ENCODE data around the gene TCP11L1. TPM values are rescaled to one million over a fixed set of nuclear protein-coding genes. Genes with fewer than 3 reads are reported as not detected.
A peak's percentile ranks its signal among the peaks of the same experiment; 100 is the strongest.

The TCP11L1 gene
- total RNA-seq, 1 experiment from 2014 or later = 15.2 TPM

- H3K9me3 ChIP-seq (ENCODE audit: low read length) = no peaks in the 10 kb centered on the region
- no peaks in the 10 kb centered on the region for H3K27me3 ChIP-seq (ENCODE audit: low read length)
- no peaks in the 10 kb centered on the region for H3K36me3 ChIP-seq (ENCODE audit: low read depth, low read length)
- no peaks in the 10 kb centered on the region for H3F3A ChIP-seq (ENCODE audit: low read length, unreplicated experiment)
- no peaks in the 10 kb centered on the region for H4K20me1 ChIP-seq (ENCODE audit: low read length)
- no peak overlapping the region for H3K4me2 ChIP-seq (ENCODE audit: low read length)
- intact Hi-C loops (cut with micrococcal nuclease) = no loop called here
- no peak overlapping the region for H3K9ac ChIP-seq (ENCODE audit: low read length)
- H3K4me3 ChIP-seq (ENCODE audit: low read length) = no peak overlapping the region
- ChIA-PET POLR2A (ENCODE audit: unreplicated experiment) (no interaction called here), CTCF (no interaction called here)
- H3K27ac ChIP-seq (ENCODE audit: low read length) = no peak overlapping the region
- ATAC-seq = no peak
- H3K79me2 ChIP-seq (ENCODE audit: low read length) = no peaks in the 10 kb centered on the region
- H2AFZ ChIP-seq (ENCODE audit: low read length) = no peak overlapping the region
- DNase-seq = no peak
- TF ChIP-seq EZH2 (IDR thresholded peaks at IDR 0.05; ENCODE audit: low read length, unreplicated experiment) (no peak), CTCF (conservative IDR thresholded peaks at IDR 0.05; ENCODE audit: low read depth, low read length) (no peak), EZH2phosphoT487 (IDR thresholded peaks at IDR 0.05; ENCODE audit: borderline replicate concordance, low read length) (no peak)
- BruUV-seq (replicated peaks) = no TSS peak
- H3K9me2 ChIP-seq (replicated peaks; ENCODE audit: low read length) = no peaks in the 10 kb centered on the region
- H3K4me1 ChIP-seq (ENCODE audit: insufficient read depth, low read length) = peaks cover 10% of the 10 kb centered on the region; the same call in 1 of the 2 replicates
These were observed 20.5 kb upstream of the TCP11L1 start for GRCh38 chr11:33018840-33019239.

DNA sequence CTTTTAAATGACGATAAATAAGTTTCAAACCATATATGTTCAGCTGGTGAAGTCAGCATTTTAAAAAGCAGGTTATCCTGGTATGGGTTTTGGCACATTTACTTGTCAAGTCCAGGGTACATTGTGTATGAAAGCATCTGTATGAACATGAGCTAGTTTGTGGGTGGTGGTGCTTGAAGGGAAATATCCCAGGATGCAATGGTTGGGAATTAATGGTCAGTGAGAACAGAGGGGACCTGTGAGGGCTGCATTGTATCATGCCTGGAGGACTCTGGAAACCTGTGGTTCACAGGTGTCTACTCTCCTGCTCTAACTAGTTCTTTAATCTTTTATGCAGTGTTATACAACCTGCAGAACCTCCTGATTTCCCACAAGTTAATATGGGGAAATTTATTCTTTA, 17.9 kb upstream of the TCP11L1 start:
- ATAC-seq (peak; percentile 22; the same call in 1 of the 2 replicates), DNase-seq (no peak)
- Histone ChIP-seq H4K20me1 (ENCODE audit: low read length) (no peaks in the 10 kb centered on the region), H3K4me2 (ENCODE audit: low read length) (no peak overlapping the region), H3F3A (ENCODE audit: low read length, unreplicated experiment) (no peaks in the 10 kb centered on the region), H3K36me3 (ENCODE audit: low read depth, low read length) (no peaks in the 10 kb centered on the region), H3K4me1 (ENCODE audit: insufficient read depth, low read length) (peaks cover 6% of the 10 kb centered on the region; the same call in 1 of the 2 replicates), H3K27ac (ENCODE audit: low read length) (no peak overlapping the region), H3K27me3 (ENCODE audit: low read length) (no peaks in the 10 kb centered on the region), H3K4me3 (ENCODE audit: low read length) (no peak overlapping the region), H2AFZ (ENCODE audit: low read length) (no peak overlapping the region), H3K9ac (ENCODE audit: low read length) (no peak overlapping the region), H3K79me2 (ENCODE audit: low read length) (no peaks in the 10 kb centered on the region), H3K9me2 (replicated peaks; ENCODE audit: low read length) (no peaks in the 10 kb centered on the region), H3K9me3 (ENCODE audit: low read length) (no peaks in the 10 kb centered on the region)
- POLR2A ChIA-PET (ENCODE audit: unreplicated experiment) = interaction anchor here (0.7 kb wide), 1 partner anchor 112 kb away, joined by 4 read pairs; no protein-coding TSS in a partner anchor
- no TSS peak for BruUV-seq (replicated peaks)
- intact Hi-C loops (cut with micrococcal nuclease) = no loop called here
- TF ChIP-seq CTCF (conservative IDR thresholded peaks at IDR 0.05; ENCODE audit: low read depth, low read length) (no peak), EZH2phosphoT487 (IDR thresholded peaks at IDR 0.05; ENCODE audit: borderline replicate concordance, low read length) (no peak), EZH2 (IDR thresholded peaks at IDR 0.05; ENCODE audit: low read length, unreplicated experiment) (no peak)
- CTCF ChIA-PET = interaction anchor here (1.4 kb wide), 1 partner anchor 44 kb away, joined by 5 read pairs; no protein-coding TSS in a partner anchor

DNA sequence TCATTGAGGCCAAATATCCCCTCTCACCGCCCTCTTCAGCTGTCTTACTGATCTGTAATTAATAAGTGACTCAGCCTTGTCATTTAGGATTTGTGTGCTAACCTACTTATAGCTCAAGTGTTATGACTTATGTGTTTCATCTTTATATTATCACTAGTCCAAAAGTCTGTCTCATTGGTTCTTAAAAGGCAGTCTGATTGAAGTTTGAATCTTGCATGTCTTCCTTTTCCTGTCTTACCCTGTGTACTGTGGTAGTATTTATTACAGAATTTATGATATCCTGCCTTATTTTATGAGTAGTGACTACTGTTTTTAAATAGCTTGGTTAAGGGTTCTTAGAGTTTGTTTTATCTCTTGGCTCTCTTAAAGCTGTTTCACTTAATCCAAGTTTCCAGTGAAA, 17.4 kb upstream of the TCP11L1 start:
- intact Hi-C loops (cut with micrococcal nuclease) = no loop called here
- Histone ChIP-seq H3K9me2 (replicated peaks; ENCODE audit: low read length) (no peaks in the 10 kb centered on the region), H3K9ac (ENCODE audit: low read length) (no peak overlapping the region), H2AFZ (ENCODE audit: low read length) (no peak overlapping the region), H3K79me2 (ENCODE audit: low read length) (no peaks in the 10 kb centered on the region), H3K9me3 (ENCODE audit: low read length) (no peaks in the 10 kb centered on the region), H3K4me2 (ENCODE audit: low read length) (no peak overlapping the region), H3K27me3 (ENCODE audit: low read length) (no peaks in the 10 kb centered on the region), H3K4me1 (ENCODE audit: insufficient read depth, low read length) (peaks cover 3% of the 10 kb centered on the region), H3K36me3 (ENCODE audit: low read depth, low read length) (no peaks in the 10 kb centered on the region), H3K27ac (ENCODE audit: low read length) (no peak overlapping the region), H3K4me3 (ENCODE audit: low read length) (no peak overlapping the region), H3F3A (ENCODE audit: low read length, unreplicated experiment) (no peaks in the 10 kb centered on the region), H4K20me1 (ENCODE audit: low read length) (no peaks in the 10 kb centered on the region)
- TF ChIP-seq EZH2 (IDR thresholded peaks at IDR 0.05; ENCODE audit: low read length, unreplicated experiment) (no peak), EZH2phosphoT487 (IDR thresholded peaks at IDR 0.05; ENCODE audit: borderline replicate concordance, low read length) (no peak), CTCF (conservative IDR thresholded peaks at IDR 0.05; ENCODE audit: low read depth, low read length) (no peak)
- BruUV-seq (replicated peaks) = no TSS peak
- ChIA-PET CTCF (interaction anchor here (0.7 to 1.4 kb wide), 2 partner anchors 44 to 679 kb away, joined by 3 to 5 read pairs; partner anchors contain the start of gene C11orf91), POLR2A (ENCODE audit: unreplicated experiment) (interaction anchor here (0.5 to 0.7 kb wide), 2 partner anchors 113 to 264 kb away, joined by 4 read pairs; no protein-coding TSS in a partner anchor)
- ATAC-seq (peak; percentile 85), DNase-seq (no peak)

Measured in PC-3 (cell line).